OCI-LY7 (cell line): ENCODE data around the gene WNT16. TPM values are rescaled to one million over a fixed set of nuclear protein-coding genes. Genes with fewer than 3 reads are reported as not detected.
A peak's percentile ranks its signal among the peaks of the same experiment; 100 is the strongest.
"Not testable (repeated sequence)": the region's sequence is repeated elsewhere in the genome, so short reads cannot be mapped to it uniquely, and the experiment has no call there.

ENCODE experiments used
- BruUV-seq: library from RNA; stranded (reverse); fragments of 400-500 nt; replicated peaks from 2 replicates; lab custom pipeline; 2021; lab: Mats Ljungman, UMichigan
- CTCF ChIA-PET: fragments of 300-600 bp; sonication (Branson Sonifier 250); formaldehyde crosslinking; loops from one replicate; lab custom pipeline; 2022; ENCODE audit warnings: antibody characterized with exemption; ENCODE audit not compliant: unreplicated experiment; lab: Charles Lee
- POLR2A ChIA-PET: fragments of 300-600 bp; sonication (Branson Sonifier 250); formaldehyde crosslinking; loops from one replicate; lab custom pipeline; 2022; ENCODE audit warnings: antibody characterized with exemption; lab: Charles Lee
- DNase-seq: peaks from one replicate; pipeline ENCODE4 v3.0.0-alpha.2; 2015; ENCODE audit warnings: low spot score
- H2AFZ ChIP-seq: fragments of 200-600 bp; sonication (generic), shearing (Covaris generic); 2 replicates; pipeline ENCODE4 v1.6.1; 2014; ENCODE audit warnings: mild to moderate bottlenecking, antibody characterized with exemption, low read length, moderate library complexity
- H3K27ac ChIP-seq: fragments of 200-600 bp; sonication (generic); 2 replicates; pipeline ENCODE4 v1.5.1; 2014; ENCODE audit warnings: mixed run types, low read depth, mild to moderate bottlenecking, moderate library complexity, low read length, inconsistent platforms; ENCODE audit not compliant: poor library complexity, severe bottlenecking
- H3K36me3 ChIP-seq: fragments of 200-600 bp; sonication (generic); 2 replicates; pipeline ENCODE4 v1.6.1; 2014; ENCODE audit warnings: mild to moderate bottlenecking, antibody characterized with exemption, low read length, moderate library complexity, mixed read lengths; ENCODE audit not compliant: insufficient read depth
- H3K4me1 ChIP-seq: fragments of 200-600 bp; sonication (generic); 2 replicates; pipeline ENCODE4 v1.5.1; 2014; ENCODE audit warnings: mild to moderate bottlenecking, low read length; ENCODE audit not compliant: insufficient read depth, poor library complexity, severe bottlenecking
- H3K4me2 ChIP-seq: fragments of 200-600 bp; sonication (generic); 2 replicates; pipeline ENCODE4 v1.6.1; 2014; ENCODE audit warnings: mild to moderate bottlenecking, low read length
- H3K4me3 ChIP-seq: fragments of 200-600 bp; sonication (generic); 2 replicates; pipeline ENCODE4 v1.5.1; 2014; ENCODE audit warnings: mild to moderate bottlenecking, low read depth, low read length; ENCODE audit not compliant: poor library complexity, severe bottlenecking
- H3K79me2 ChIP-seq: fragments of 200-600 bp; sonication (generic); 2 replicates; pipeline ENCODE4 v1.6.1; 2016; ENCODE audit warnings: low read depth, mild to moderate bottlenecking, low read length, moderate library complexity, mixed read lengths; ENCODE audit not compliant: insufficient read depth
- H3K9me2 ChIP-seq: fragments of 200-600 bp; sonication (generic); 2 replicates; pipeline ENCODE4 v1.6.1; 2016; ENCODE audit warnings: mild to moderate bottlenecking, low read length, mixed read lengths; ENCODE audit not compliant: insufficient read depth
- H3K9me3 ChIP-seq: fragments of 200-600 bp; sonication (generic); 2 replicates; pipeline ENCODE4 v1.6.1; 2014; ENCODE audit warnings: mild to moderate bottlenecking, mixed run types, low read length, mixed read lengths
- H4K20me1 ChIP-seq: fragments of 200-600 bp; sonication (generic); 2 replicates; pipeline ENCODE4 v1.6.1; 2014; ENCODE audit warnings: mild to moderate bottlenecking, antibody characterized with exemption, low read length, moderate library complexity, mixed read lengths; ENCODE audit not compliant: insufficient read depth
- EZH2phosphoT487 ChIP-seq: fragments of 200-600 bp; sonication (generic); IDR thresholded peaks from 2 replicates; pipeline ENCODE4 v1.6.1; 2018; ENCODE audit warnings: low read depth, borderline replicate concordance, mild to moderate bottlenecking, mixed run types, antibody characterized with exemption, low read length, moderate library complexity, mixed read lengths
- intact Hi-C: fragments of 100-400 bp; cut with micrococcal nuclease; formaldehyde crosslinking; loops from one replicate; pipeline ENCODE4 v1.10.0; 2022; ENCODE audit not compliant: unreplicated experiment
- total RNA-seq, 2 experiments: library from RNA; depleted of rRNA in 1 of 2; stranded (reverse); fragments of >200 nt in 1 of 2; shearing (Covaris generic) in 1 of 2; gene quantifications; 2 replicates each; pipeline ENCODE4 v1.2.3, GENCODE V29; 2014 to 2022
- TF ChIP-seq, protein P1 (sequence below): fragments of 200-600 bp; sonication (generic); conservative IDR thresholded peaks from 2 replicates; pipeline ENCODE4 v1.5.1; 2014; ENCODE audit warnings: mild to moderate bottlenecking, antibody characterized with exemption, low read length, moderate library complexity, mixed read lengths

WNT16 gene
- total RNA-seq, 2 experiments from 2014 or later = not detected

DNA sequence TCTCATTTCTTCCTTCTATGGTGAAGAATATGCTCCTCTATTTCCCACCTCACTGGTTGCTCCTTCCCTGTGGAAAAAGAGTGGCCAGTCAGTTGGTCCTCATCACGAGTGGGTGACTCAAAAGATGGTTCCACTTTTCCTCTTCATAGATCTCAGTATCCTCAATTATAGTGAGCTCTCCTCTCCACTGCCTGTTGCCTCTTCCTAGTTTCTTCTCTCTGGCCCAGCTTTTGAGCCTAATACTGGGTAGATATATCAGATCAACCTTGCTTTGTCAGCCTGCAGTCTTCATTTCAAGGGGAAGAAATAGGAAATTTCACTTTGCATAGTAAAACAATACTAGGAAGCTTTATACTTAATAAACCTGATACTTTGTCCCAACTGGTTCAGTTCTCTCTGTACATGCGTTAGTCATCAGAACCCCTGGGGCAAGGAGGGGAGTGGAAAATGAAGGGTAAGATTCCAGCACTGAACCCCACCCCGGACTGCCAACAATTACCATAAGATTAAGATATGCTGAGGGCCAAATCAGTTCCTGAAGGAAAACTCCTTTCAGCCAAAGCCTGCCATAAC, 15.5 kb upstream of the WNT16 start:
- H2AFZ ChIP-seq = peak overlapping the region; percentile 60
- H3K9me3 ChIP-seq = no peaks in the 10 kb centered on the region
- ChIA-PET CTCF (no interaction called here), POLR2A (interaction anchor here (0.6 kb wide), 1 partner anchor 87 kb away, joined by 3 read pairs; no protein-coding TSS in a partner anchor)
- peaks cover 5% of the 10 kb centered on the region for H3K4me1 ChIP-seq
- H3K79me2 ChIP-seq = no peaks in the 10 kb centered on the region
- peak overlapping the region; percentile 73; the same call in 1 of the 2 replicates for H3K4me2 ChIP-seq
- H3K27ac ChIP-seq = no peak overlapping the region
- H4K20me1 ChIP-seq = no peaks in the 10 kb centered on the region
- H3K4me3 ChIP-seq = no peak overlapping the region
- intact Hi-C loops = no loop called here
- H3K36me3 ChIP-seq = no peaks in the 10 kb centered on the region
- no peak for DNase-seq
- no peaks in the 10 kb centered on the region for H3K9me2 ChIP-seq
- TF ChIP-seq EZH2phosphoT487 = no peak
- TF ChIP-seq, protein P1, sequence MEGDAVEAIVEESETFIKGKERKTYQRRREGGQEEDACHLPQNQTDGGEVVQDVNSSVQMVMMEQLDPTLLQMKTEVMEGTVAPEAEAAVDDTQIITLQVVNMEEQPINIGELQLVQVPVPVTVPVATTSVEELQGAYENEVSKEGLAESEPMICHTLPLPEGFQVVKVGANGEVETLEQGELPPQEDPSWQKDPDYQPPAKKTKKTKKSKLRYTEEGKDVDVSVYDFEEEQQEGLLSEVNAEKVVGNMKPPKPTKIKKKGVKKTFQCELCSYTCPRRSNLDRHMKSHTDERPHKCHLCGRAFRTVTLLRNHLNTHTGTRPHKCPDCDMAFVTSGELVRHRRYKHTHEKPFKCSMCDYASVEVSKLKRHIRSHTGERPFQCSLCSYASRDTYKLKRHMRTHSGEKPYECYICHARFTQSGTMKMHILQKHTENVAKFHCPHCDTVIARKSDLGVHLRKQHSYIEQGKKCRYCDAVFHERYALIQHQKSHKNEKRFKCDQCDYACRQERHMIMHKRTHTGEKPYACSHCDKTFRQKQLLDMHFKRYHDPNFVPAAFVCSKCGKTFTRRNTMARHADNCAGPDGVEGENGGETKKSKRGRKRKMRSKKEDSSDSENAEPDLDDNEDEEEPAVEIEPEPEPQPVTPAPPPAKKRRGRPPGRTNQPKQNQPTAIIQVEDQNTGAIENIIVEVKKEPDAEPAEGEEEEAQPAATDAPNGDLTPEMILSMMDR = no peak
- no TSS peak for BruUV-seq

DNA sequence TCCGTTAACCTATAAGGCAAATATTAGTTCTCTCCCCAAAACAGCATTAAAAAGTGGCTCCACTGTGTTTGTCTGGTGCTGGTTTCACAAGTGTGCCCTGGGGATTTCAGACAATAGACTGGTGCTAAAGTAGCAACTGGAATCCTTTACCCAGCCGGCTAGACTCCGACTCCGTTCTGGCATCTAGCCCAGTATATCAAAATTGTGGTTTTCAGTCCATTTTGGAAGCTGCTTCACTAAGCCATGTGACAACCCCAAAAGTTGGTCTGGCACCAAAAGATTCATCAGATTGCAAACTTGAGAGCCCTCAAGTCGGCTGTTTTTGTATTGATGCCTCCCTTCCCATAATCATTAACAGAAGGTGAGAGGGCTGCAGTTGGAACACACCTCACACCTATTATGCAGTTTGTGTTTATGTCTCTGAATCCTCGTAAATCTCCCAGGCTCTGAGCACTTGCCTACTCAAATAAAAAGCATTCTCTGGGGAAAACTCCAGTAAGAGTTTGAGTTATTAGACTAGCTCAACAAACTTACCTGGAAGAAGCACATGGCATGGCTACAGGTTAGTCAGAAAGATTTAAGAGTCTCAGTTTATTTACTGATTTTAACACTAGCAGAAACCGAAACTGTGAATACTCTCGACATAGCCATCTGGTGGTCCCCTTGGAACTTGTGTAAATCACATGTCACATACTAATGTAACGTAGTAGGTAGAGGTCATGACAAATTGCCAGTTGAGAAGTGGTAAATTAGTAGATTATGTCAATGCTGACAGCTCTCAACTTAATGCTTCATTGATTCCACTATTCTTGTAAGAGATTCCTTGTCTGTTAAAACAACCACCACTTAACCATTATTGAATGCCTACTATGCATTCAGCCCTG, 14.8 kb upstream of the WNT16 start:
- Histone ChIP-seq H3K27ac (no peak overlapping the region), H3K9me3 (no peaks in the 10 kb centered on the region), H3K36me3 (no peaks in the 10 kb centered on the region), H3K4me1 (peaks cover 5% of the 10 kb centered on the region), H3K4me3 (peak overlapping the region; percentile 49), H3K4me2 (peak overlapping the region; percentile 73), H3K79me2 (no peaks in the 10 kb centered on the region), H4K20me1 (no peaks in the 10 kb centered on the region), H3K9me2 (no peaks in the 10 kb centered on the region), H2AFZ (peak overlapping the region; percentile 60)
- ChIA-PET POLR2A (no interaction called here), CTCF (no interaction called here)
- intact Hi-C loops = no loop called here
- DNase-seq = peak; percentile 30
- BruUV-seq = no TSS peak
- no peak for TF ChIP-seq EZH2phosphoT487
- TF ChIP-seq, protein P1 = no peak

DNA sequence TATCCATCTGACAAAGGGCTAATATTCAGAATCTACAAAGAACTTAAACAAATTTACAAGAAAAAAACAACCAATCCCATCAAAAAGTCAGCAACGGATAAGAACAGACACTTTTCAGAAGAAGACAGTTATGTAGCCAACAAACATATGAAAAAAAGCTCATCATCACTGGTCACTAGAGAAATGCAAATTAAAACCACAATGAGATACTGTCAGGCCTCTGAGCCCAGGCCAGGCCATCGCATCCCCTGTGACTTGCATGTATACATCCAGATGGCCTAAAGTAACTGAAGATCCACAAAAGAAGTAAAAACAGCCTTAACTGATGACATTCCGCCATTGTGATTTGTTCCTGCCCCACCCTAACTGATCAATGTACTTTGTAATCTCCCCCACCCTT, 13.6 kb upstream of the WNT16 start:
- BruUV-seq, H3K4me3 ChIP-seq, intact Hi-C loops, H3K27ac ChIP-seq, H3K9me3 ChIP-seq, DNase-seq, H3K9me2 ChIP-seq, H3K36me3 ChIP-seq, CTCF ChIA-PET, H4K20me1 ChIP-seq, H2AFZ ChIP-seq, H3K4me2 ChIP-seq, H3K4me1 ChIP-seq, H3K79me2 ChIP-seq: not testable (repeated sequence)
- POLR2A ChIA-PET = interaction anchor here (0.6 kb wide), 1 partner anchor 188 kb away, joined by 3 read pairs; no protein-coding TSS in a partner anchor
